Cerebellar nuclear complex (tissue), 1 donor: ENCODE data around the gene CATSPERE.
A peak's percentile ranks its signal among the peaks of the same experiment; 100 is the strongest.
"Not testable (repeated sequence)": the region's sequence is repeated elsewhere in the genome, so short reads cannot be mapped to it uniquely, and the experiment has no call there.

Experiments used
- DNase-seq, 2 experiments: peaks; one replicate each; lab custom pipeline; 2025; lab: John Stamatoyannopoulos, UW

CATSPERE gene

GRCh38 chr1:244666672-244667418 is 205.8 kb downstream of the CATSPERE start:
- not testable (repeated sequence) for DNase-seq

- DNase-seq = no peak
These were observed 206.7 kb downstream of the CATSPERE start for GRCh38 chr1:244667797-244668196.

- DNase-seq = peak; percentile 29 to 38
These were observed 212.0 kb downstream of the CATSPERE start for GRCh38 chr1:244672946-244673682.

- no peak for DNase-seq
These were observed 213.4 kb downstream of the CATSPERE start for GRCh38 chr1:244674446-244674845.

- no peak for DNase-seq
These were observed 214.1 kb downstream of the CATSPERE start for GRCh38 chr1:244675167-244675566.

GRCh38 chr1:244678697-244679096 is 217.6 kb downstream of the CATSPERE start:
- no peak for DNase-seq

- no peak for DNase-seq
These were observed 219.6 kb downstream of the CATSPERE start for GRCh38 chr1:244680667-244681066.

GRCh38 chr1:244682087-244682486 is 221.0 kb downstream of the CATSPERE start:
- not testable (repeated sequence) for DNase-seq
